CD4-positive, alpha-beta T cell treated with Interleukin-15 for 4 hours (primary cell): Measurements from ENCODE around the gene DNAH14.
A peak's percentile ranks its signal among the peaks of the same experiment; 100 is the strongest.
"Not testable (repeated sequence)": the region's sequence is repeated elsewhere in the genome, so short reads cannot be mapped to it uniquely, and the experiment has no call there.

Experiments
- DNase-seq: peaks from one replicate; pipeline ENCODE4 v3.0.0-alpha.2; 2020; ENCODE audit warnings: low spot score

Gene DNAH14

DNA sequence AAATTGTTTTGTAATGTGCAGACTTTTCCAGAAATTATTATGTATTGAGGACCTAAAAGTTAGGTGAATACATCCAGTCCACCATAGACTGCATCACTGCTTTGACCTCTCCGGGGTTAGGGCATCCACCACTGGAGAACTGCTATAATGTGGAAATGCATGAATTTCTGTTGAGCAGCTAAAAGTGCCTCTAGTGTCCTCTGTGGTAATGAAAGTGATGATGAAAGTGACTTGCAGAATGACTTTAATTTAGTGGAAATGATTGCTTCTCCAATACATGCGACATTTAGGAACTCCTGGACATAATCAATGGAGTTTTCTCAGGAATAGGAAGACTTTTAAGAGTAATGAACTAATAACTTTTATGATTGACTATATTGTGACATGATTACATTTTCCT lies 327.6 kb downstream of the DNAH14 start:
- no peak for DNase-seq

GRCh38 chr1:225258811-225259210 lies 329.3 kb downstream of the DNAH14 start:
- no peak for DNase-seq

- DNase-seq = no peak
Observed at GRCh38 chr1:225259542-225259941, 330.1 kb downstream of the DNAH14 start.

- no peak for DNase-seq
Observed at GRCh38 chr1:225260319-225260718, 330.8 kb downstream of the DNAH14 start.

- no peak for DNase-seq
Observed at GRCh38 chr1:225277445-225277844, 348.0 kb downstream of the DNAH14 start.

GRCh38 chr1:225280563-225280962 lies 351.1 kb downstream of the DNAH14 start:
- DNase-seq = no peak

GRCh38 chr1:225290244-225290643 lies 360.8 kb downstream of the DNAH14 start:
- DNase-seq = no peak

DNA sequence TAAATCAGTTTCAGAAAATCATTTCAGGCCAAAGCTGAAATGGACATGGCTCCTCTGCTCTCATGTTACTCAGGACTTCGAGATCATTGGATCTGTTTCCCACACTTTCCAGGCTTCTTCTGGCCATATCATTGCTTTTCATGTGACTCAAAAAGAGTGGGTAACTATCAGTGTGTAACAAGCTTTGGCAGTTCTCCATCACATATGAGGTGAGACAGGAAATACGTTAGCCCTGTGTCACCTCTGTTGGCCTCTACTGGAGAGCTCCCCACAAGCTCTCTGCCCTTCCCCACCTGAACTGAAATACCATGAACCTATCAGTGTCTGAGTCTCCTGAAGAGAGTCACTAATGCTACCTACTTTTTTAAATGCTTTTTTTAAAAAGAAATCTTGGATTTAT lies 370.1 kb downstream of the DNAH14 start:
- no peak for DNase-seq

DNA sequence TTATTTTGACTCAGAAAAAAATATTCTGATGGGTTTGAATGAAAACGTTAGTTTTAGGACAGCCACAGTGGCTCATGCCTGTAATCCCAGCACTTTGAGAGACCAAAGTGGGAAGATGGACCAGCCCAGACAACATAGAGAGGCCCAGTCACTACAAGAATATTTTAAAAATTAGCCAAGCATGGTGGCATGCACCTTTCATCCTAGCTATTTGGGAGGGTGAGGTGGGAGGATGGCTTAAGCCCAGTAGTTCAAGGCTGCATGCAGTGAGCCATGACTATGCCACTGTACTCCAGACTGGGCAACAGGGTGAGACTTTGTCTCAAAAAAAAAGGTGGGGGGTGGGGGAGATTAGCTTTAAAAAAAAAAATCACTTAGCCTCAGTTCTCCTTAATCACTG lies 370.9 kb downstream of the DNAH14 start:
- no peak for DNase-seq

- no peak for DNase-seq
Observed at GRCh38 chr1:225304996-225305395, 375.5 kb downstream of the DNAH14 start.

DNA sequence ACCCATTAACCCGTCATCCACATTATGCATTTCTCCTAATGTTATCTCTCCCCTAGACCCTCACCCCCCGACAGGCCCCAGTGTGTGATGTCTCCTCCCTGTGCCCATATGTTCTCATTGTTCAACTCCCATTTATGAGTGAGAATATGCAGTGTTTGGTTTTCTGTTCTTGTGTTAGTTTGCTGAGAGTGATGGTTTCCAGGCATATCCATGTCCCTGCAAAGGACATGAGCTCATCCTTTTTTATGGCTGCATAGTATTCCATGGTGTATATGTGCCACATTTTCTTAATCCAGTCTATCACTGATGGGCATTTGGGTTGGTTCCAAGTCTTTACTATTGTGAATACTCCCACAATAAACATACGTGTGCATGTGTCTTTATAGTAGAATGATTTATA lies 381.1 kb downstream of the DNAH14 start:
- DNase-seq = not testable (repeated sequence)

- peak; percentile 32 for DNase-seq
Observed at GRCh38 chr1:225318706-225319575, 389.5 kb downstream of the DNAH14 start.

DNA sequence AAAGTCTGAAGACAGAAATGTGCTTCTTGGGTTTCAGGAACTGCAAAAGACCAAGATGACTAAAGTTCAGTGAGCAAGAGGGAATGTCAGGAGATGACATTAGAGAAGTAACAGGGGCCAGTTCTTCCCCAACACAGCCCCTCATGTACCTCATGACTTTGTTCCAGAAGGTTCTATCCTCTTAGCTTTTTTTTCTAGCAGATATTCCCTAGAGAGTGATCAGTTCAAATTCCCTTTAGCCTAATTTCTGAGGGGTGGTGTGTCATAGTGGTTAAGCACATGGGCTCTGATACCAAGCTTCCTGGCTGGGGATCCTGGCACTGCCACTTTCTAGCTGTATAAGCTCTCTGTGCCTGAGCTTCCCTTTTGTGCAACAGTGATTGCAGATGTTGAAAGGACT lies 390.4 kb downstream of the DNAH14 start:
- DNase-seq = no peak

GRCh38 chr1:225321784-225322183 lies 392.3 kb downstream of the DNAH14 start:
- DNase-seq = no peak

GRCh38 chr1:225329041-225329440 lies 399.6 kb downstream of the DNAH14 start:
- DNase-seq = no peak

- DNase-seq = not testable (repeated sequence)
Observed at GRCh38 chr1:225329996-225330395, 400.5 kb downstream of the DNAH14 start.

DNA sequence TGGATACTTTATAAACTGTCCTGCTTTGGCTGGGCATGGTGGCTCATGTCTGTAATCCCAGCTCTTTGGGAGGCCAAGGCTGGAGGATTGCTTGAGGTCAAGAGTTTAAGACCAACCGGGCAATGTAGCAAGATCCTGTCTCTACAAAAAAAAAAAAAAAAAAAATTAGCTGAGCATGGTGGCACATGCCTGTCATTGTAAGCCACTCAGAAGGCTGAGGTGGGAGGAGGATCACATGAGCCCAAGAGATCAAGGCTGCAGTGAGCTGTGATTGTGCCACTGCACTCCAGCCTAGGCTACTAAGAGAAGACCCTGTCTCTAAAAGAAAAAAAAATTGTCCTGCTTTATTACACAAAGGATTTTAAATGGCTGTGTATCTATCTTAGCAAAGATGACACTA lies 403.2 kb downstream of the DNAH14 start:
- DNase-seq = no peak

- DNase-seq = not testable (repeated sequence)
Observed at GRCh38 chr1:225335098-225335778, 405.8 kb downstream of the DNAH14 start.

DNA sequence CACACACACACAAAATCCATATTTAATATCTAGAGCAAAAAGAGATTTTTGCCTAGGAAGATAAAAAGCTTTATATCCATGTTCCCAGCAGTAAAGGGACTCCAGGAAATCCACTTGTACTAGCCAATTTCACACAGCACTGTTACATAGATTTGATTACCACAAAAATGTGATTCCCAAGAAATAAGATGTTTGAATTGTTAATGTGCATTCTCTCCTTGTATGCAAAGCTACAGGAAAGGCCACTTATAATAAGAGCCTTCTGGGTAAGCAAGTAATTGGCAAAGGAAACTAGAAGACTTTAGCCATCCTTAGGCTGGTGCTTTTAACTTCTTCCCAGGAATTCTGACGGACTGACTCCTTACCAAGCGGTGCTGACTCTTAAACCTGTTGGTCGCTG lies 409.1 kb downstream of the DNAH14 start:
- no peak for DNase-seq

DNA sequence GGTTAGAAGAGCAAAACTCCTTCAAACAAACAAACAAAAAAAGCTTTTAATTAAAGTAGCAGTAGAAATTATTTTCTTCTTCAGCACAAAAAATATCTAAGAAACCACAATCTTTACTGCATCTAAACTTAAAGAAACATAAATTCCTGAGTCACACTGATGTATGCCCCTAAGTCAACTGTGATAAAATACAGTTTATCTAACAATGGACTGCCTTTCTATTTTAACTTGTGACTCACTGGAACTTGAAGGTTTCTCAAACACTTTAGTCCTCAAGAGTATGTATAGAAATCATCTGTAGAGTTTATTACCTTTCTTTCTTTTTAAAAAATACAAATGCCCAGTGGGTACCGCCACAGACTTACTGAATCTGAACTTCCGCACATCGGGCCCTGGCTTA lies 412.2 kb downstream of the DNAH14 start:
- DNase-seq = no peak

DNA sequence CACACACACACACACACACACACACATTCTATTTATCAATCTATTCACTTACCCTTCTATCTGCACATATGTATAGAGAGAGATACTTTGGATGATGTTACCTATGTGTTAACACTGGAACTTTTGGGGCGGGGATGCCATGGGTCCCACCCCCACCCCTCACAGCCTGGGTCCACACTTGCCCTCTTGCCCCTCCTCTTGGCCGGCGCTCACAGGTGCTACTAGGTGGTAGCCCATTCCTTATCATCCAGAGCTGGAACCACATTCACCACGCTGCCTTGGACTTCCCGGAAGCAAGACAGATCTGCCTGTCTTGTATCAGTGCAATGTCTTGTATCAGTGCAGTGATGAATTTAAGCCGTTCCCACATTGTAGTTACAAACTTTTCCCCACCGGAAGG lies 413.2 kb downstream of the DNAH14 start:
- DNase-seq = no peak

DNA sequence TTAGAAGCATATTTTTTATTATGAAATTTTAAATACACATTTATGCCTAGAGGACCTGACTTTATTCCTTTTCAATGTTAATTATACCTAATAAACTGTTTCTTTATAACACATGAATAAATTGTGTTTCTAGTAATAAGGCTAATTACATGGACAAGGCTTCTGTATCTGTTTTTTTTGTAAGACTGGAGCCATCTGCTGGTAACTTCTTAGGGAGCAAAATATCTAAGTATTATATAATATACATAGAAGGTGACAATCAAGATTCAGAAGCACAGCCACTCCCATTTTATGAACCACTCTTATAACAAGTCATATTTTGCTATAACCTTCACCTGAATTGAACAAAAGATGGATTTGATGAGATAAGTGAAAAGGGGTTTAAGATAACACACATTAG lies 414.1 kb downstream of the DNAH14 start:
- DNase-seq = no peak

- DNase-seq = no peak
Observed at GRCh38 chr1:225347123-225347683, 417.7 kb downstream of the DNAH14 start.
